Left kidney (tissue), 2 donors: ENCODE measurements around the gene L2HGDH. TPM values are rescaled to one million over a fixed set of nuclear protein-coding genes. Genes with fewer than 3 reads are reported as not detected.
A peak's percentile ranks its signal among the peaks of the same experiment; 100 is the strongest.

Experiments used
- DNase-seq: peaks from one replicate; pipeline ENCODE4 v3.0.0-alpha.2; 2013
- polyA plus RNA-seq: library from polyadenylated mRNA; unstranded; fragments of 120-200 nt; gene quantifications from one replicate; pipeline ENCODE4 v1.2.1, GENCODE V29; 2013; ENCODE audit not compliant: insufficient read length

Gene L2HGDH
- polyA plus RNA-seq, 1 donor = 12.6 TPM

DNA sequence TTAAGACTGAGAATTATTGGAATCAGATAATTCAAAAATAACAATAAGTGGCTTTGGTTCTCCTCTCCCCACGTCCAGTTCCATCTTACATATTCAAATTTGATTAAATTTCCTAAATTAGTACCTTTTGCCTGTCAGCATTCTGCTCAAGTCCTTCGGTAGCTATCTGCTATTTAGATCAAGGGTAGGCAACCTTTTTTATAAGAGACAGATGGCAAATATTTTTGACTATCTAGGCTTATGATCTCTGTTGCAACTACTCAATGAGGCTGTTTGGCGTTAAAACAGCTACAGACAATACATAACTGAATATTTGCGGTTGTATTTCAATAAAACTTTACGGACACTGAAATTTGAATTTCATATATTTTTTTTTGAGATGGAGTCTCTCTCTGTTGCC is 21.7 kb downstream of the L2HGDH start:
- no peak for DNase-seq

DNA sequence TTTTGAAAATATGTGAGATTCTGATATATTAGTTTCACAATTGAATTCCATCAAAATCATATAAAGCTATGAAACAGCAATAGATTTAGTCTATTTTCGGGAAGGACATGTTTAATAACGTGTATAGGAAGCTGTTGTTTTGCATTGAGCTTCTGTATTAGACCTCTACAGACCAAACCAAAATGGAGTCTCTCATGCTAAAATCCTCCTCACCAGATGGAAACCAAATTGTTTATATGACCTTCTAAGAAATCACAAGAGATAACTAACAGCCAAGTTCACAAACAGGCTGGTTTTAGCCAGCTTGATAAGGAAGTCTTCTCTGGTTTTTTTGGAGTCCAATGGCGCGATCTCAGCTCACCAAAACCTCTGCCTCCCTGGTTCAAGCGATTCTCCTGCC is 23.9 kb downstream of the L2HGDH start:
- no peak for DNase-seq

DNA sequence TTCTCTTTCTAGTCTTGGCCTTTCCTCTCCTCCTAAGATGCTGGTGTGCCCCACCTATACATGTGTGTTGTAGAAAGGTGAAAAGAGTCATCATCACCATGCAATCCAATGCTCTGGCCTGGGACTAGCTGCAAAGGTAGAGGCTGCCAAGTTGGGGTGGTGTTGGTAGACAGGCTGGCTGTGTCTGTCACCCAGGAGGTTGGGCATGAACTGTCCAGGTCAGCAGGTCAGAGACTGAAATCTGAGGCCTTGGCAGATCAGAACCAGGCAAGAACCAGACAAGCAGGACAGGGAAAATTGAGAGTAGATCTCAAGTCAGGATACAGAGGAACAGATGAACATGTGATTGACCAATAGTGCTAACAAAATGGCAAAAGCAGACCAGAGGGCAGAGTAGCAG is 26.2 kb downstream of the L2HGDH start:
- DNase-seq = no peak

GRCh38 chr14:50272498-50272897 is 39.5 kb downstream of the L2HGDH start:
- DNase-seq = no peak

- no peak for DNase-seq
These were observed 41.1 kb downstream of the L2HGDH start for GRCh38 chr14:50270932-50271331.

DNA sequence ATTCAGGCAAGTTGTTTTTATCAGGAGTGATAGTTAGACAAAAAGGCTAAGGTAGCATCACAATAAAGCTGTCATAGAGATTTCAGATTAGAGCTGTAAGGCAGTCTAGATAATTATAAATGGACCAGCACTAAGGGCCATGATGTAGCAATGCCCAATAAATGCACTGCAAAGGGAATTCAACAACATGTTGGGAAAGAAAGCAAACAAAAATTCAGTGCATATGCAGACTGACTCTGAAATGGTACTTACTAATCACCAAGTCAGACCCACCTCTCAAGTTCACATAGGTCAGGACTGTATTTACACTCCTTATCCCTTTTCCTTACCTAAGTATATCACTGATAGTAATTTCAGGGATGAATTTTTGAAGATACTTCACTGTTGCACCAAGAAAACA is 47.0 kb downstream of the L2HGDH start:
- no peak for DNase-seq

DNA sequence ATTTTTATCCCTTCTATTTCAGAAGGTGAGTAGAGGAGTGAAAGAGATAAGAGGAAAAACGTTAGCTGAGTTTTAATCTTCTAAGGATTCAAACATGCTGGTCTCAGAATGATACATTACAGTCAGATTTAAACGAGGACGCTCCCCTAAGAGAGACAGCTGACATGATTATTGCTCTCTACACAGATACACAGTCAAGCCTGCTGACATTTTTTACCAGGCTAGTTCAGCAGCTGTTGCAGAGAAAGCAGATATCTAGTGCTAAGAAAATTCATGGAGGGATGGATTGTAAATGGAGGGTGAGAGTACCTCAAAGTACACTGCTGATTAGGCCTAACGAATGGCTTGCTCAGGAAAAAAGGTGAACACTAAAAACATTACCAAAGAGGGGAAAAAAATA is 48.7 kb downstream of the L2HGDH start:
- DNase-seq = no peak

GRCh38 chr14:50262865-50263264 is 49.2 kb downstream of the L2HGDH start:
- no peak for DNase-seq

DNA sequence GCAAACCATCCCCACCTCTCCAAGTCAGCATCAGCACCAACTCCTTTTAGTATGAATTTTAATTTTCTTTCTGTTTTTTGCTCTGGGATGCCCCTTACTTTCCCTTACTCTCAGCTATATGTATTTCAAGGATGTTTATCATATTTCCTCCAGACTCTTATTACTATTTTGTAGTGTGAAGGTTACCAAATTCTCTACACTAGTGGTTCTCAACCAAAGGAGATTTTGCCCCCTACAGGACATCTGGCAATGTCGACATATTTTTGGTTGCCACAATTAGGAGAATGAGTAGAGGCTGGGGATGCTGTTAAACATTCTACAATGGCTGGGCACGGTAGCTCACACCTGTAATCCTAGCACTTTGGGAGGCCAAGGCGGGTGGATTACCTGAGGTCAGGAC is 51.5 kb downstream of the L2HGDH start:
- peak; percentile 22 for DNase-seq

GRCh38 chr14:50260072-50260471 is 52.0 kb downstream of the L2HGDH start:
- DNase-seq = no peak

- DNase-seq = no peak
These were observed 54.3 kb downstream of the L2HGDH start for GRCh38 chr14:50257732-50258131.

DNA sequence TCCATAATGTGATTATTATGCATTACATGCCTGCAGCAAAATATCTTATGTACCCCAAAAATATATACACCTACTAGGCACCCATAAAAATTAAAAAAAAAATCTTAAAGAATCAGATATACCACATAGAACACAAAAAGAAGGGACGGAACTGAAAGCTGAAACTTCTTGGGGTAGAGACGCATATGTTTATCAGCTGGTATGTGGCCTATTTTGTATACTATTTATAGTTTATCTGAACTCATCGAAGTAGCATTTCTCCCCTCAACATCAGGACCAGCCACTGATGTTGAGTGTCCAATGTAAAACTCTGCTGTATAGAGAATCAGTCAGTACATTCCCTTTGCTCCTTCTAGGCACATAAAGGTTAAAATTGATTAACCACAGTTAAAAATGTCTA is 57.8 kb downstream of the L2HGDH start:
- DNase-seq = no peak

- no peak for DNase-seq
These were observed 62.8 kb downstream of the L2HGDH start for GRCh38 chr14:50249136-50249775.

- no peak for DNase-seq
These were observed 64.8 kb downstream of the L2HGDH start for GRCh38 chr14:50247245-50247644.

DNA sequence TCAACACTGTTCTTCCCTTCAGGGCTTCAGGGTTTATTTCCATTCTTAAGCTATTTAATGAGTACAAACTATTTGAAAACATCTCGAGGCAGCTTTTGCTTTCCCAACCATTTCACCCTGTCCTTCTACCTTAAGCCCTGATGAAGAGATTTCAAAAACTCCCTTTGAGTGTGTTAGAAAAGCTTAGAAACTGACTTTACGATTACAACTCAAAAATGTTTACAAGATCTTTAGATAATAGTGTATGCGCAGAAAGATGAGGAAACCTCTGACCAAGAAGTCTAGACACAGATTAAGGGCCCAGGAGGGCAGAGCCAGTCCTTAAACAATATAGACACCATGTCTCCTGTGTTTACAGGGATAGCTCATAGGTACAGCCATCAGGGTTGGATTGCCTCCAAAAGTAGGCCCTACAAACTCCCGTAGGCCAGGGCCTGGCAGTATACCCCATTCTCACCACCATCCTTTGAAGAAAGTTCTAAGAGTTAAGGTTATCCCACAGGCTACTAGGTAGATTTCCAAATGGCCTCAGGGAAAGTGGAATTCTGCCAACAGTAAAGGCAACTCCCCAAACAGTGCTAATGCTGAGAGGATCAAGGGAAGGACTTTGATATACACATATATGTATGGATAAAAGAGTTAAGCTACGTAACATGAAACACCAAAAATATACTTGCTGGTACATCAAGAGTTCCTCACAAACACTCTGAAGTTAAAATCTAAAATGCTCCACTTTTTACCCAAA is 69.3 kb downstream of the L2HGDH start:
- no peak for DNase-seq

GRCh38 chr14:50242096-50242495 is 69.9 kb downstream of the L2HGDH start:
- DNase-seq = no peak

- no peak for DNase-seq
These were observed 74.6 kb downstream of the L2HGDH start for GRCh38 chr14:50237427-50237826.

GRCh38 chr14:50233951-50234250 is 78.1 kb downstream of the L2HGDH start:
- no peak for DNase-seq

DNA sequence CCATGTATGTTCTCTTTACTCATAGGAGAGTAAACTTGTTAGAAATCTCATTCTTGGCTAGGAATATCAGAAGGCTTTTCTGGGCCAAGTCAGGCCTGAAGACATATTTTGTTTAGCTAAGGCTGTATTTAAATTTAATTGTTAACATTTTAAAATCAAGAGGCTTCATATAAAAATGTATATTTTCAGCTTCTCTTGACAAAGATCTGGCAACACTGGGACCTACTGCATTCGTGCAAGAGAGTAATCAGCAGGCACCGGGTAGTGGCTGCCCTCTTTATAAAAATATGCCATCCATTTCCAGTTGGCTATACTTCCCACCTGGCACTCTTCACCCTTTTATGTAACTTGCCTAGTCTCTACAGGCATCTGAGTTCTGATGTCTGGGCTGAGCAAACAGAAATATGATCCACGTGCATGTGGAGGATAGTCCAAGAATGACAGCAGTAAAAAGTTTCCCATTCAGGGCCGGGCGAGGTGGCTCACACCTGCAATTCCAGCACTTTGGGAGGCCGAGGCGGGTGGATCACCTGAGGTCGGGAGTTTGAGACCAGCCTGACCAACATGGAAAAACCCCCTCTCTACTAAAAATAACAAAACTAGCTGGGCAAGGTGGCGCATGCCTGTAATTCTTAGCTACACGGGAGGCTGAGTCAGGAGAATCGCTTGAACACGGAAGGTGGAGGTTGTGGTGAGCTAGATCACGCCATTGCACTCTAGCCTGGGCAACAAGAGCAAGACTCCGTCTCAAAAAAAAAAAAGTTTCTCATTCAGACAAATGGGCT is 78.7 kb downstream of the L2HGDH start:
- DNase-seq = no peak

DNA sequence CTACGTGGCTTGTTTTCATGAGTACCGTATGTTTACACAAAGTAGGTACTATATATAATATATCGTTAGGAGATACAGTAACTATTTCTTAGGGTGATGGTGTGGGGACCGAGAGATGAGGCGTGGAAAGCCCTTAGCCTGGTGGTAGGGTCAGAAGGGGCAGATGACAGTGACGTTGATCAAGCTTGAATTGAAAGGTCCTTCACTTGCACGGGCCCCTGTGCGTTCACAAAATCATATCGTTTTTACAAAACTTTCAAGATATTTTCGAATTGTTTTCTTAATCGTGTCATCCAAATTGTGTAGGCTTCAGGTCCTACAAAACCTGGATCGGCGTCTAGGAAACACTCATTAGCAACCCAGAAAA is 79.8 kb downstream of the L2HGDH start:
- DNase-seq = no peak

DNA sequence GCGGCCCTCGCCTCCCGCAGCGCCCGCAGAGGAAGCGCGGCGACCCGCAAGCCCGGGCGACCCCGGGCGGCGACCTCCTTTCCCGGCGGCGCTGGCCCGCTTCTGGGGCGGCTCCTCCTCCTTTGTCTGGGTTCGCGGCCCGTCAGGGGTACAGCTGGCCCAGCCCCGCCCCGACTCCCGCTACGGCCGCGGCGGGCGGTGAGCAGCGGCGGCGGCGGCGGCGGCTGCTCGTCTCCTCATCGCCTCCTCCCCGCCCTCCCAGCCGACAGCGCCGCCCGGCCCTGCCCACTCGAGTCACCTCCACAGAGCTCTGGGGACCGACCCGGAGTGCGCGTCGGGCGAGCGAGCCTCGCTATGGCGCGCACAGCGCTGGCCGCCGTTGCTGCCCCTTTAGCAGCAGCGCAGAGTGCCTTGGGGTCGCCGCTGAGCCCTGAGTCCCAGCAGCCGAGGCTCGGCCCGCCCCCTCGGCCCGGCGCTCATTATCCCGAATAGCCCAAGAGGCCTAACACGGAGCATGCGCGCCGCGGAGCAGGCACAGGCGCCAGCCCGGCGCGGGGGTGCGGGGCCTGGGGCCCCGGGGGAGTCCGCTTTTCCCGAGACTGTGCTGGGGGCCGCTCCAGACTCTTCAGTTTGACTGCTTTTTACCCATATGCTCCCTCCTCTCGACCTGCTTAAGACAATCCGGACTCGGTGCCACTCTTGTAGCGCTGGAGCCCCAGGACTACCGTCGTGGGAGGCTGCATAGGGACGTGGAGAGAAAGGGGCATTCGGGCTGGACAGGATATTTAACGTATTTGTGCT is 80.4 kb downstream of the L2HGDH start, which contains the start of gene SOS2:
SOS2 (minus strand) TSS at position 104 of the 801 bp plus-strand sequence. CDS start 295 bp downstream, outside the sequence.
- DNase-seq = peak; percentile 91

DNA sequence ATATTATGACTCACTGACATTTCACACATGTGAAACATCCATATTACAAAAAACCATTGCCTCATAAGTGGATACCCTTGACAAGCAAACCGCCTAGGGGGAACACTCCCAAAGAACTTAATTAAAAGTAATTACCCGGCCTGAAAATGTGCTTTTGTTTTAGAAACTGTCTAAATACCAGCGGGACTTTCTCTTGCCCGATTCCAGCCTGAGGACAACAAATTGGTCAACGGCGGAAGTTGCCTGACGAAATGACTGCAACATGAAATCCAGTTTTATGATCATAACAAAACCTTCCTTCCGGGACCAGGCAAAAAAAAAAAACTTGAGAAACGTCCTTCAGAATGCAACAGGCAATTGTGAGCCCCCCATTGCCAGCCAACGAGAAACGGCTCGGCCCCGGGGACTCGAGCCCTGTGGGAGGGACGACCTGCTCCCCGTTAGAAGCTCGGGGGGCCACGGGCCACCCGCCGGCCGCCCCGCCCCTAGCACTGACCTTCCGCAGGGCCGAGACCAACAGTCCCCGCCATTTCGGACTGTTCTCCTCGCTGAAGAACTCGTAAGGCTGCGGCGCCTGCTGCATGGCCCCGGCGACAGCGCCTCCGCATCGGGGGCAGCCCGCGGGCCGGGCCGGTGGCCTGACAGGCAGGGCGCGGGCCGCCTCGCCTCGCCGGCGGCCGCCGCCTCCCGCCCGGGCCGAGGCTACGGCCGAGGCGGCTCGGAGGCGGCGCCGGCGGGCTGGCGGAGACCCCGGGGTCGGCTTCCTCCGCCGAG is 81.1 kb downstream of the L2HGDH start:
- peak; percentile 59 for DNase-seq
